IMR-90 (cell line): Measurements from ENCODE around the gene NPFFR2. TPM values are rescaled to one million over a fixed set of nuclear protein-coding genes. Genes with fewer than 3 reads are reported as not detected.

Experiments
- ATAC-seq: fragments of 200-7000 bp; cut with Tn5 transposase; 2 replicates; pipeline ENCODE4 v1.9.1; 2020; ENCODE audit warnings: low read depth, mild to moderate bottlenecking, moderate library complexity
- BruUV-seq: library from RNA; stranded (reverse); fragments of 400-500 nt; replicated peaks from 2 replicates; lab custom pipeline; 2021; lab: Mats Ljungman, UMichigan
- CTCF ChIA-PET: fragments of 300-600 bp; formaldehyde crosslinking; extraction: SDS; loops from one replicate; lab custom pipeline; 2021; ENCODE audit warnings: antibody characterized with exemption; lab: Yijun Ruan, JAX
- POLR2A ChIA-PET: fragments of 300-600 bp; sonication (Branson Sonifier 250); formaldehyde crosslinking; loops from one replicate; lab custom pipeline; 2022; ENCODE audit warnings: antibody characterized with exemption; ENCODE audit not compliant: unreplicated experiment; lab: Charles Lee
- DNase-seq: peaks from one replicate; pipeline ENCODE4 v3.0.0; 2013
- H2AFZ ChIP-seq: replicated peaks from 2 replicates; pipeline ENCODE3; 2013; ENCODE audit warnings: low read length, mild to moderate bottlenecking; ENCODE audit not compliant: poor library complexity
- H2AK5ac ChIP-seq: 2 replicates; pipeline ENCODE4 v1.6.1; 2013; ENCODE audit warnings: low read depth, low read length, inconsistent platforms
- H2AK9ac ChIP-seq: replicated peaks from 2 replicates; pipeline ENCODE3; 2013; ENCODE audit warnings: mild to moderate bottlenecking, low read depth, low read length, moderate library complexity; ENCODE audit not compliant: poor library complexity
- H2BK120ac ChIP-seq: 2 replicates; pipeline ENCODE4 v1.6.1; 2013; ENCODE audit warnings: low read depth, low read length, inconsistent platforms
- H2BK15ac ChIP-seq: 3 replicates; pipeline ENCODE4 v1.6.1; 2013; ENCODE audit warnings: low read depth, low read length, inconsistent platforms
- H2BK20ac ChIP-seq: 2 replicates; pipeline ENCODE4 v1.6.1; 2013; ENCODE audit warnings: low read depth, mild to moderate bottlenecking, inconsistent platforms, low read length, moderate library complexity
- H2BK5ac ChIP-seq: 2 replicates; pipeline ENCODE4 v1.6.1; 2013; ENCODE audit warnings: mild to moderate bottlenecking, low read depth, low read length, inconsistent platforms; ENCODE audit not compliant: poor library complexity, severe bottlenecking
- H3K14ac ChIP-seq: replicated peaks from 2 replicates; pipeline ENCODE4 v1.6.1; 2013; ENCODE audit warnings: low read depth, low read length, inconsistent platforms
- H3K18ac ChIP-seq: 2 replicates; pipeline ENCODE4 v1.6.1; 2013; ENCODE audit warnings: low read depth, low read length, control low read depth
- H3K23ac ChIP-seq: 2 replicates; pipeline ENCODE4 v1.6.1; 2013; ENCODE audit warnings: low read depth, low read length, inconsistent platforms
- H3K27ac ChIP-seq: 2 replicates; pipeline ENCODE4 v1.5.1; 2013; ENCODE audit warnings: mild to moderate bottlenecking, control low read depth, low read length; ENCODE audit not compliant: insufficient read depth
- H3K27me3 ChIP-seq: 2 replicates; pipeline ENCODE4 v1.6.1; 2013; ENCODE audit warnings: low read length; ENCODE audit not compliant: control insufficient read depth, insufficient read depth
- H3K36me3 ChIP-seq: 2 replicates; pipeline ENCODE4 v1.6.1; 2013; ENCODE audit warnings: low read length, mixed read lengths; ENCODE audit not compliant: control insufficient read depth, insufficient read depth
- H3K4ac ChIP-seq: 2 replicates; pipeline ENCODE4 v1.6.1; 2013; ENCODE audit warnings: low read depth, low read length, inconsistent platforms
- H3K4me1 ChIP-seq: 2 replicates; pipeline ENCODE4 v1.6.1; 2013; ENCODE audit warnings: low read length, mixed read lengths; ENCODE audit not compliant: control insufficient read depth, insufficient read depth
- H3K4me2 ChIP-seq: 2 replicates; pipeline ENCODE4 v1.6.1; 2013; ENCODE audit warnings: low read depth, mild to moderate bottlenecking, control low read depth, low read length, moderate library complexity
- H3K4me3 ChIP-seq: 2 replicates; pipeline ENCODE4 v1.5.1; 2013; ENCODE audit warnings: low read depth, mild to moderate bottlenecking, control low read depth, low read length, moderate library complexity; ENCODE audit not compliant: insufficient read depth
- H3K56ac ChIP-seq: 2 replicates; pipeline ENCODE4 v1.6.1; 2013; ENCODE audit warnings: low read length, inconsistent platforms; ENCODE audit not compliant: insufficient read depth; ENCODE audit errors: extremely low read depth
- H3K79me1 ChIP-seq, 2 experiments: 2 replicates each; pipeline ENCODE4 v1.6.1; 2013; ENCODE audit warnings: low read length in 2 of 2, inconsistent platforms in 1 of 2, low read depth in 1 of 2
- H3K9ac ChIP-seq: 2 replicates; pipeline ENCODE4 v1.6.1; 2013; ENCODE audit warnings: low read depth, low read length, control low read depth
- H3K9me1 ChIP-seq: 2 replicates; pipeline ENCODE4 v1.6.1; 2013; ENCODE audit warnings: low read length, inconsistent platforms; ENCODE audit not compliant: insufficient read depth
- H3K9me3 ChIP-seq: 2 replicates; pipeline ENCODE4 v1.6.1; 2013; ENCODE audit warnings: low read length; ENCODE audit not compliant: control insufficient read depth, insufficient read depth
- H4K20me1 ChIP-seq: 2 replicates; pipeline ENCODE4 v1.6.1; 2013; ENCODE audit warnings: low read length, inconsistent platforms; ENCODE audit not compliant: insufficient read depth
- H4K5ac ChIP-seq: 2 replicates; pipeline ENCODE4 v1.6.1; 2013; ENCODE audit warnings: mild to moderate bottlenecking, low read depth, low read length, control low read depth
- H4K8ac ChIP-seq, 2 experiments: 2 replicates each; pipeline ENCODE4 v1.6.1; 2013; ENCODE audit warnings: low read depth in 2 of 2, low read length in 2 of 2, control low read depth in 1 of 2, inconsistent platforms in 1 of 2
- H4K91ac ChIP-seq: 2 replicates; pipeline ENCODE4 v1.6.1; 2013; ENCODE audit warnings: low read depth, low read length, inconsistent platforms; ENCODE audit not compliant: insufficient read depth
- CEBPB ChIP-seq: IDR thresholded peaks from 2 replicates; pipeline ENCODE4 v1.6.1; 2012; ENCODE audit warnings: low read depth, low read length, improper control_type of control experiment
- ELK1 ChIP-seq: fragments of 150-350 bp; IDR thresholded peaks from 2 replicates; pipeline ENCODE4 v1.6.1; 2016; ENCODE audit warnings: low read depth, mild to moderate bottlenecking, low read length, moderate library complexity, borderline replicate concordance
- MAFK ChIP-seq: IDR thresholded peaks from 2 replicates; pipeline ENCODE4 v1.6.1; 2012; ENCODE audit warnings: low read depth, low read length, improper control_type of control experiment
- NFE2L2 ChIP-seq: fragments of 150-350 bp; IDR thresholded peaks from 2 replicates; pipeline ENCODE4 v1.6.1; 2016; ENCODE audit warnings: low read depth, mild to moderate bottlenecking, low read length
- RCOR1 ChIP-seq: IDR thresholded peaks from 2 replicates; pipeline ENCODE4 v1.6.1; 2012; ENCODE audit warnings: mild to moderate bottlenecking, low read length, improper control_type of control experiment; ENCODE audit not compliant: insufficient replicate concordance
- SMC3 ChIP-seq: fragments of 150-350 bp; IDR thresholded peaks from 2 replicates; pipeline ENCODE4 v1.6.1; 2016; ENCODE audit warnings: low read depth, mild to moderate bottlenecking, antibody characterized with exemption, low read length, moderate library complexity
- WGBS, 2 experiments: methylation state at CpG; one replicate each; pipeline versions ENCODE4 v1.1.5 to v1.1.7; 2013; ENCODE audit warnings: missing lambda C conversion rate in 2 of 2; ENCODE audit not compliant: insufficient read length in 1 of 2; ENCODE audit errors: extremely low coverage in 2 of 2; 5-methylcytosine and 5-hydroxymethylcytosine counted together
- dilution Hi-C: fragments of 300-500 bp; cut with HindIII; formaldehyde crosslinking; loops from one replicate; pipeline ENCODE4 v1.14.3; 2018; ENCODE audit warnings: low sequenced_read_pairs; ENCODE audit not compliant: unreplicated experiment
- in situ Hi-C: fragments of 300-500 bp; cut with MboI; formaldehyde crosslinking; loops from 3 replicates; pipeline ENCODE4 v1.14.3; 2019; ENCODE audit warnings: low sequenced_read_pairs, inconsistent platforms, mixed read lengths
- intact Hi-C: fragments of 100-400 bp; cut with micrococcal nuclease; formaldehyde crosslinking; loops from 2 replicates; pipeline ENCODE4 v1.10.0; 2022
- polyA plus RNA-seq, 3 experiments: library from polyadenylated mRNA; depleted of rRNA; stranded (reverse); fragments of >200 nt; gene quantifications; 2 replicates each; pipeline ENCODE4 v1.2.3, GENCODE V29; 2012; ENCODE audit warnings: low replicate concordance in 1 of 3
- total RNA-seq: library from RNA; depleted of rRNA; stranded (reverse); fragments of >200 nt; gene quantifications from 2 replicates; pipeline ENCODE4 v1.2.3, GENCODE V29; 2012

The NPFFR2 gene
- total and polyA plus RNA-seq, 2 of the 4 experiments (the other 2 are of a cell fraction): not detected

GRCh38 chr4:72016011-72016410, 15.8 kb upstream of the NPFFR2 start:
- no peak for DNase-seq
- intact Hi-C loops (no loop called here), dilution Hi-C loops (no loop called here), in situ Hi-C loops (no loop called here)
- H3K27ac ChIP-seq: no peak overlapping the region
- no peak overlapping the region for H2BK15ac ChIP-seq
- no peak overlapping the region for H3K23ac ChIP-seq
- no peak overlapping the region for H2BK5ac ChIP-seq
- H3K79me1 ChIP-seq: no peaks in the 10 kb centered on the region
- H3K4me3 ChIP-seq: no peak overlapping the region
- H3K56ac ChIP-seq: no peak overlapping the region
- no peak overlapping the region for H2AK9ac ChIP-seq
- H3K9ac ChIP-seq: no peak overlapping the region
- no peak overlapping the region for H3K18ac ChIP-seq
- no peak overlapping the region for H2AK5ac ChIP-seq
- no peak for TF ChIP-seq CEBPB
- TF ChIP-seq ELK1: no peak
- no peak for TF ChIP-seq MAFK
- TF ChIP-seq RCOR1: no peak
- TF ChIP-seq SMC3: no peak
- no peak for TF ChIP-seq NFE2L2
- no TSS peak for BruUV-seq
- H3K36me3 ChIP-seq: no peaks in the 10 kb centered on the region
- whole genome bisulfite sequencing, 2 experiments: no CpG with 5 or more reads among the region's 3 CpGs
- ChIA-PET CTCF (interaction anchor here (0.5 kb wide), 1 partner anchor 21 kb away, joined by 8 read pairs; no protein-coding TSS in a partner anchor), POLR2A (no interaction called here)
- H3K4me1 ChIP-seq: no peaks in the 10 kb centered on the region
- no peaks in the 10 kb centered on the region for H3K9me1 ChIP-seq
- no peak overlapping the region for H3K4me2 ChIP-seq
- no peak overlapping the region for H2BK20ac ChIP-seq
- H3K4ac ChIP-seq: no peak overlapping the region
- H4K20me1 ChIP-seq: no peaks in the 10 kb centered on the region
- no peak for ATAC-seq
- H4K8ac ChIP-seq: no peak overlapping the region
- no peak overlapping the region for H2AFZ ChIP-seq
- H3K27me3 ChIP-seq: no peaks in the 10 kb centered on the region
- no peak overlapping the region for H4K5ac ChIP-seq
- H4K91ac ChIP-seq: no peak overlapping the region
- H2BK120ac ChIP-seq: no peak overlapping the region
- H3K9me3 ChIP-seq: no peaks in the 10 kb centered on the region
- H3K14ac ChIP-seq: no peak overlapping the region
